Heart left ventricle (tissue), 16 donors: ENCODE measurements around the gene UNKL. TPM values are rescaled to one million over a fixed set of nuclear protein-coding genes. Genes with fewer than 3 reads are reported as not detected.

Experiments
- ATAC-seq, 4 donors: fragments of 200-7000 bp; cut with Tn5 transposase; one replicate each; pipeline ENCODE4 v1.9.1; 2020 to 2022; ENCODE audit warnings: moderate library complexity in 4 of 4, mild to moderate bottlenecking in 3 of 4, moderate number of reproducible peaks in 1 of 4
- DNase-seq, 5 donors: peaks; one replicate each; pipeline ENCODE4 v3.0.0-alpha.2; 2020
- H3K27ac ChIP-seq, 12 donors: fragments of 200-600 bp; sonication (generic) in 4 of 12; one replicate each; pipeline versions ENCODE4 v1.5.0 to v1.8.0; 2016 to 2022; ENCODE audit warnings: mild to moderate bottlenecking in 2 of 12
- H3K27me3 ChIP-seq, 9 donors: fragments of 200-600 bp; sonication (generic) in 2 of 9; one replicate each; pipeline versions ENCODE4 v1.5.1 to v1.8.0; 2016 to 2022; ENCODE audit warnings: mild to moderate bottlenecking in 3 of 9
- H3K36me3 ChIP-seq, 9 donors: fragments of 200-600 bp; sonication (generic) in 2 of 9; one replicate each; pipeline versions ENCODE4 v1.5.0 to v1.8.0; 2018 to 2022; ENCODE audit warnings: mild to moderate bottlenecking in 2 of 9
- H3K4me1 ChIP-seq, 12 donors: fragments of 200-600 bp; sonication (generic) in 4 of 12; one replicate each; pipeline versions ENCODE4 v1.5.0 to v1.8.0; 2016 to 2022; ENCODE audit warnings: mild to moderate bottlenecking in 3 of 12
- H3K4me3 ChIP-seq, 12 donors: fragments of 200-600 bp; sonication (generic) in 4 of 12; one replicate each; pipeline versions ENCODE4 v1.5.0 to v1.8.0; 2017 to 2022; ENCODE audit warnings: mild to moderate bottlenecking in 9 of 12, moderate library complexity in 4 of 12
- H3K9me3 ChIP-seq, 12 donors: fragments of 200-600 bp; sonication (generic) in 4 of 12; one replicate each; pipeline versions ENCODE4 v1.5.0 to v1.8.0; 2016 to 2022; ENCODE audit warnings: mild to moderate bottlenecking in 1 of 12
- POLR2A ChIP-seq, 2 donors: fragments of 450-650 bp; IDR thresholded peaks; one replicate each; pipeline ENCODE4 v1.6.1; 2017; ENCODE audit warnings: antibody characterized with exemption in 2 of 2, mild to moderate bottlenecking in 2 of 2, moderate library complexity in 2 of 2
- WGBS, 4 donors: extraction: QIAGEN DNeasy Blood & Tissue Kit in 2 of 4; methylation state at CpG; one replicate each; pipeline versions ENCODE4 v1.1.5 to v1.1.7; 2013 to 2018; 5-methylcytosine and 5-hydroxymethylcytosine counted together
- intact Hi-C, 10 donors: fragments of 100-400 bp; cut with DNase I; formaldehyde crosslinking; loops; one replicate each; pipeline versions ENCODE4 v1.11.1 to v1.14.2; 2022
- polyA plus RNA-seq, 2 donors: library from polyadenylated mRNA; stranded (reverse); fragments of 200-250 nt; gene quantifications; one replicate each; pipeline ENCODE4 v1.2.3, GENCODE V29; 2013
- total RNA-seq, 9 donors: library from RNA; depleted of rRNA in 2 of 9; stranded (reverse); fragments of >200 nt in 2 of 9; fragmentation: NEBNext Ultra II Directional in 3 of 9; extraction: Animal tissue kit (Norgen Biotek cat#: 25700) in 3 of 9; gene quantifications; one replicate each; pipeline versions ENCODE4 v1.1.0 to v1.2.4, GENCODE V29; 2016 to 2023
- TF ChIP-seq, protein P1 (sequence below), 12 donors: fragments of 200-600 bp; sonication (generic) in 4 of 12; IDR thresholded peaks; one replicate each; pipeline versions ENCODE4 v1.5.0 to v1.8.0; 2018 to 2022; ENCODE audit warnings: antibody characterized with exemption in 12 of 12, mild to moderate bottlenecking in 5 of 12
- donor health status: ischemic (EF 13 %, LVEDD 7.1; RV severe dilation, severe dysfunction).
- donor health status: healthy with polysubstance abuse.
- donor health status: DM: no; HTN: yes; CAD: no.
- donor health status: DM: no; HTN: no; CAD: no.
- donor health status: ischemic (EF 25% LVEDD 6.9; RV normal size, moderate dysfunction).
- donor health status: ischemic (EF 25% LVEDD 5.7; RV mildly dilated, moderate dysfunction).
- donor health status: healthy.
- donor health status: DM: yes; HTN: yes; CAD: no.
- donor health status: ischemic (EF 35%, LVEDD 5.7; RV mildly dilated, moderate dysfunction).
- donor health status: nonischemic (EF 11% LVEDD 7.7; RV severe dilation, severe dysfunction).
- donor health status: DM: yes; HTN: yes; CAD: no.
- donor health status: PGD.
- donor health status: ischemic (EF 29% LVEDD 5.4; RV normal size, mild dysfunction).
- donor health status: nonischemic (EF 23%, LVEDD 6.1; RV moderate dilation, normal function).

UNKL gene
- total and polyA plus RNA-seq, 11 donors, result 4.3 to 18.3 (median 9.2) TPM

DNA sequence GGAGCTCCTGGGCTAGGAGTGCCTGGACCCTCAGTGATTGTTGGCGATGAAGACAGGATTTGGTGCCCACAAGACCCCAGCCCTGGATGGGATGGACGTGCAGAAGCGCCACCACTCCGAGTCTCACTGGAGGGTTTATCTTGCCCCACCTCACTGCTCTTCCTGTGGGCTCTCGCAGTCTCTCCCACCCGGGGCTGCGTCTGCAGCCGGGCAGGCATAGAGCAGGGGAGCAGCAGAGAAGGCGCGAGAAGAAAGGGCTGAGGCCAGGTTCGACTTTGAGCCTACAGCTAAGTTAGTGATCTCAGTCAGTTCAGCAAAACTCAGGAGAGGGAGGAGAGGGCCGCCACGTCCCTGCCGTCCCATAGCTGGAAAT, 98.5 kb downstream of the UNKL start:
- H3K36me3 ChIP-seq, result peaks cover 8 to 88% (median 73%) of the 10 kb centered on the region in 9 donors
- H3K9me3 ChIP-seq, result no peaks in the 10 kb centered on the region
- H3K27ac ChIP-seq, result no peak overlapping the region
- no peak for DNase-seq
- TF ChIP-seq, protein P1, sequence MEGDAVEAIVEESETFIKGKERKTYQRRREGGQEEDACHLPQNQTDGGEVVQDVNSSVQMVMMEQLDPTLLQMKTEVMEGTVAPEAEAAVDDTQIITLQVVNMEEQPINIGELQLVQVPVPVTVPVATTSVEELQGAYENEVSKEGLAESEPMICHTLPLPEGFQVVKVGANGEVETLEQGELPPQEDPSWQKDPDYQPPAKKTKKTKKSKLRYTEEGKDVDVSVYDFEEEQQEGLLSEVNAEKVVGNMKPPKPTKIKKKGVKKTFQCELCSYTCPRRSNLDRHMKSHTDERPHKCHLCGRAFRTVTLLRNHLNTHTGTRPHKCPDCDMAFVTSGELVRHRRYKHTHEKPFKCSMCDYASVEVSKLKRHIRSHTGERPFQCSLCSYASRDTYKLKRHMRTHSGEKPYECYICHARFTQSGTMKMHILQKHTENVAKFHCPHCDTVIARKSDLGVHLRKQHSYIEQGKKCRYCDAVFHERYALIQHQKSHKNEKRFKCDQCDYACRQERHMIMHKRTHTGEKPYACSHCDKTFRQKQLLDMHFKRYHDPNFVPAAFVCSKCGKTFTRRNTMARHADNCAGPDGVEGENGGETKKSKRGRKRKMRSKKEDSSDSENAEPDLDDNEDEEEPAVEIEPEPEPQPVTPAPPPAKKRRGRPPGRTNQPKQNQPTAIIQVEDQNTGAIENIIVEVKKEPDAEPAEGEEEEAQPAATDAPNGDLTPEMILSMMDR (IDR thresholded peaks at IDR 0.05), result no peak
- no peak for TF ChIP-seq POLR2A (IDR thresholded peaks at IDR 0.05)
- 86 to 99% (median 90%) methylated on average over 7 to 14 of the region's 14 CpGs for WGBS, 4 donors
- H3K4me3 ChIP-seq, result no peak overlapping the region
- no peaks in the 10 kb centered on the region for H3K27me3 ChIP-seq
- peaks cover 5 to 34% (median 27%) of the 10 kb centered on the region in 12 donors for H3K4me1 ChIP-seq
- intact Hi-C loops, result no loop called here
- ATAC-seq, result no peak

DNA sequence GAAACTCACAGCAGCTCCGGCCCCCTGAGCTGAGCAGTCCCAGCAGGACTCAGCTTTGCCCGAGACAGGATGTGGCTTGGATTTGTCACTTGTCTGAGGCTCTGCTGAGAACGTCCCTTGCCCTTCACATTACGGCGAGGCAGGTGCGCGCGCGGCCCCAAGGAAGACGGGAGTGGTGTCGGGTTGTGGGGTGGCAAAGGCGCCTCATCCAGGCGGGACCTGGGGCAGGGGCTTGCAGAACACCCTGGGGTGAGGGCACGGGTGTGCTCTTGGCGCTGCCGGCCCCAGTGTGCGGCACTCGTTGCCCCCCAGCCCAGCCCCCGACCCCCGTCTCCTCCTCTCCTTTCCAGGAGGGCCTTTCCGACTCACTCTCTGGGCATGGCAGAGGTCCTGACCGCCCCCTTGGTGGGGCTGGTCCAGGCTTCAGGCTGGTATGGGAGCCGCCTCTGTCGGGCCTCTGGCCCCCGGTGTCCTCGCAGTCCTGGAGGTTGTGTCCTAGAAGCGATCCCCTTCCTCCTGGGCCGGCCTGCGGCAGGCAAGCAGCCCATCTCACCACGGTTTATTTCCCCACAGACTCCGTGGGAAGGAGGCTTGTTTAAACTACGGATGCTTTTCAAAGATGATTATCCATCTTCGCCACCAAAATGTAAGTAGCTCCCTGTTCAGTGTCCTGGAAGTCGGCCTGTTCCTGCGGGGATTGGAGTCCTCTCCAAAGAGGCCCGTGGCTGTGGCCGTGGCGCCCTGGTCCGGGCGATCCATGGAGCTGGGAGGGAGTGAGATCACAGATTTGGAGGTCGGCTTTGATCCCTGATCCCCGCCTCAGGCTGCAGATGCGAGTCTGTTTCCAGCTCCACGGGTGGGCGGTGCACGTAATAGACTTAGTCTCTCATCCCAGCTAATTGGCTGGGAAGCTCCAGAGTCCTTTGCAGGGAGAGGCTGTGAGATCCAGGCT, 99.1 kb downstream of the UNKL start:
- Histone ChIP-seq H3K4me3 (no peak overlapping the region), H3K4me1 (peaks cover 8 to 40% (median 34%) of the 10 kb centered on the region in 12 donors), H3K36me3 (peaks cover 8 to 82% (median 67%) of the 10 kb centered on the region in 9 donors), H3K9me3 (no peaks in the 10 kb centered on the region), H3K27ac (no peak overlapping the region), H3K27me3 (no peaks in the 10 kb centered on the region)
- DNase-seq (no peak), ATAC-seq (no peak)
- WGBS, 4 donors, result 84 to 91% (median 86%) methylated on average over 38 to 46 of the region's 46 CpGs
- intact Hi-C loops, result no loop called here
- no peak for TF ChIP-seq POLR2A (IDR thresholded peaks at IDR 0.05)
- TF ChIP-seq, protein P1 (IDR thresholded peaks at IDR 0.05), result no peak

DNA sequence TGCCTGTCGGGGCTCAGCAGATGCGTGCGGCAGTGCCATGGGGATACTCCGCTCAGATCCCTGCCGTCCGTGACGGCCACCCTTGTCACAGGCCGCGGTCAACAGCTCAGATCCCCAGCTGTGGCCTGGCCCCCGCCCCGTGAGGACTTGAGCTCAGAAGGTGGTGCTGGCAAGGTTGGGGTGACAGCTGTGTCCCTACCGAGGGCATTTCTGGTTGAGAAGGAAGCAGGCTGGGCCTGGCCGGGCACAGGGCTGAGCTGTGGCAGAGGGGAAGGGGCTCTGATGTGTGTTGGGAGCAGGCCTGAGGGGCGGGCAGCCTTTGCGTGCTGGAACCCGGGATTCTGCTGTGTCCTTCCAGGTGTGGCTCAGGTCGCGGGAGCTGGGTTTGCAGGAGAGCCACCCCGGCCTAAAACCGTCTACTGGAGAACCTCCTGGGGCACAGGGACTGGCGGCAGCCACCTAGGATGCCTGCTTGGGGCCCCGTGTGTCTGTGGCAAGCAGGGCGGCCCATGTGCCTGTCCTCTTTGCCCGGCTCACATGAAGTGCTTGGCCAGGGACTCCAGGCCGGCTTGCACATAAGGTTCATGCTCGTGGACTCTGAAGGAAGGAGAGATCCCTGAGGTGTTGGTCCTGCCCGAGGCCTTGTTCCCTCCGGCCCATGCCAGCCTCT, 100.0 kb downstream of the UNKL start:
- no peak for DNase-seq
- WGBS, 4 donors, result 84 to 88% (median 86%) methylated on average over 22 to 28 of the region's 28 CpGs
- no peaks in the 10 kb centered on the region for H3K27me3 ChIP-seq
- H3K27ac ChIP-seq, result no peak overlapping the region
- peaks cover 8 to 42% (median 35%) of the 10 kb centered on the region in 12 donors for H3K4me1 ChIP-seq
- ATAC-seq, result no peak
- peaks cover 4 to 74% (median 58%) of the 10 kb centered on the region in 9 donors for H3K36me3 ChIP-seq
- intact Hi-C loops, result loop anchor here in 1 of 10 donors (5.0 kb wide), 1 partner anchor 468 kb away; the partner anchor contains the start of genes NUBP2 and SPSB3
- TF ChIP-seq POLR2A (IDR thresholded peaks at IDR 0.05), result no peak
- TF ChIP-seq, protein P1 (IDR thresholded peaks at IDR 0.05), result no peak
- H3K4me3 ChIP-seq, result no peak overlapping the region
- H3K9me3 ChIP-seq, result no peaks in the 10 kb centered on the region
